HTERT RPE-1 (cell line): Measurements from ENCODE around the gene NOX4.
"Not testable (repeated sequence)": the region's sequence is repeated elsewhere in the genome, so short reads cannot be mapped to it uniquely, and the experiment has no call there.

Source experiments
- in situ Hi-C: fragments of 300-500 bp; cut with MboI; formaldehyde crosslinking; loops from 4 replicates; pipeline ENCODE4 v1.14.3; 2020; ENCODE audit warnings: low sequenced_read_pairs

The NOX4 gene

GRCh38 chr11:89387501-89387900 is 103.7 kb downstream of the NOX4 start:
- in situ Hi-C loops = not testable (repeated sequence)

- in situ Hi-C loops = not testable (repeated sequence)
Observed at GRCh38 chr11:89382986-89383385, 108.2 kb downstream of the NOX4 start.

GRCh38 chr11:89381094-89381493 is 110.1 kb downstream of the NOX4 start:
- in situ Hi-C loops = no loop called here

GRCh38 chr11:89379976-89380771 is 111.0 kb downstream of the NOX4 start:
- in situ Hi-C loops = not testable (repeated sequence)

GRCh38 chr11:89378986-89379385 is 112.2 kb downstream of the NOX4 start:
- in situ Hi-C loops = not testable (repeated sequence)

- in situ Hi-C loops = not testable (repeated sequence)
Observed at GRCh38 chr11:89369356-89369755, 121.8 kb downstream of the NOX4 start.

GRCh38 chr11:89364856-89365255 is 126.3 kb downstream of the NOX4 start:
- in situ Hi-C loops = not testable (repeated sequence)

- in situ Hi-C loops = no loop called here
Observed at GRCh38 chr11:89361734-89362133, 129.4 kb downstream of the NOX4 start.

GRCh38 chr11:89359208-89359607 is 132.0 kb downstream of the NOX4 start:
- in situ Hi-C loops = not testable (repeated sequence)

GRCh38 chr11:89358761-89359160 is 132.4 kb downstream of the NOX4 start:
- in situ Hi-C loops = no loop called here

- in situ Hi-C loops = no loop called here
Observed at GRCh38 chr11:89355646-89356045, 135.5 kb downstream of the NOX4 start.

- in situ Hi-C loops = not testable (repeated sequence)
Observed at GRCh38 chr11:89354513-89354912, 136.7 kb downstream of the NOX4 start.

- in situ Hi-C loops = no loop called here
Observed at GRCh38 chr11:89347071-89347470, 144.1 kb downstream of the NOX4 start.

- in situ Hi-C loops = no loop called here
Observed at GRCh38 chr11:89346601-89347000, 144.6 kb downstream of the NOX4 start.

- in situ Hi-C loops = not testable (repeated sequence)
Observed at GRCh38 chr11:89342880-89343572, 148.1 kb downstream of the NOX4 start.

GRCh38 chr11:89340450-89340849 is 150.7 kb downstream of the NOX4 start:
- in situ Hi-C loops = not testable (repeated sequence)

GRCh38 chr11:89338073-89338472 is 153.1 kb downstream of the NOX4 start:
- in situ Hi-C loops = not testable (repeated sequence)

- in situ Hi-C loops = not testable (repeated sequence)
Observed at GRCh38 chr11:89337100-89337650, 154.0 kb downstream of the NOX4 start.

- in situ Hi-C loops = not testable (repeated sequence)
Observed at GRCh38 chr11:89333704-89334103, 157.5 kb downstream of the NOX4 start.

GRCh38 chr11:89331940-89332339 is 159.2 kb downstream of the NOX4 start:
- in situ Hi-C loops = not testable (repeated sequence)

GRCh38 chr11:89327885-89328284 is 163.3 kb downstream of the NOX4 start:
- in situ Hi-C loops = no loop called here

GRCh38 chr11:89321401-89321800 is 169.8 kb downstream of the NOX4 start:
- in situ Hi-C loops = no loop called here
